H9 (cell line): ENCODE results near the gene CD300LG. TPM values are rescaled to one million over a fixed set of nuclear protein-coding genes. Genes with fewer than 3 reads are reported as not detected.

Experiments
- DNase-seq: peaks from one replicate; pipeline ENCODE4 v3.0.0-alpha.2; 2017
- H2AFZ ChIP-seq: one replicate; pipeline ENCODE4 v1.6.1; 2013; ENCODE audit warnings: mild to moderate bottlenecking, low read length, control low read depth, moderate library complexity
- H2AK5ac ChIP-seq: 2 replicates; pipeline ENCODE4 v1.6.1; 2013; ENCODE audit warnings: low read length, control low read depth, mixed read lengths; ENCODE audit not compliant: insufficient read length
- H2BK120ac ChIP-seq: one replicate; pipeline ENCODE4 v1.6.1; 2013; ENCODE audit warnings: low read depth, mild to moderate bottlenecking, low read length, control low read depth, inconsistent platforms; ENCODE audit not compliant: poor library complexity, severe bottlenecking
- H2BK12ac ChIP-seq: 2 replicates; pipeline ENCODE4 v1.6.1; 2013; ENCODE audit warnings: low read length, control low read depth, mixed read lengths, low read depth; ENCODE audit not compliant: insufficient read length
- H2BK15ac ChIP-seq: 2 replicates; pipeline ENCODE4 v1.6.1; 2013; ENCODE audit warnings: low read depth, low read length, control low read depth
- H2BK20ac ChIP-seq: one replicate; pipeline ENCODE4 v1.6.1; 2013; ENCODE audit warnings: low read depth, mild to moderate bottlenecking, low read length, control low read depth, inconsistent platforms; ENCODE audit not compliant: poor library complexity, severe bottlenecking
- H2BK5ac ChIP-seq: 2 replicates; pipeline ENCODE4 v1.6.1; 2013; ENCODE audit warnings: low read length, control low read depth, mixed read lengths; ENCODE audit not compliant: insufficient read length
- H3K14ac ChIP-seq: 2 replicates; pipeline ENCODE4 v1.6.1; 2013; ENCODE audit warnings: low read length, control low read depth; ENCODE audit not compliant: insufficient read depth
- H3K18ac ChIP-seq: 2 replicates; pipeline ENCODE4 v1.6.1; 2013; ENCODE audit warnings: low read depth, mild to moderate bottlenecking, mixed read lengths, low read length, control low read depth; ENCODE audit not compliant: insufficient read length
- H3K23ac ChIP-seq: 2 replicates; pipeline ENCODE4 v1.6.1; 2013; ENCODE audit warnings: low read length, control low read depth, mixed read lengths, low read depth; ENCODE audit not compliant: insufficient read length
- H3K23me2 ChIP-seq: 2 replicates; pipeline ENCODE4 v1.6.1; 2013; ENCODE audit warnings: low read depth, mild to moderate bottlenecking, mixed read lengths, low read length, control low read depth; ENCODE audit not compliant: insufficient read length, poor library complexity, severe bottlenecking
- H3K27ac ChIP-seq: 2 replicates; pipeline ENCODE4 v1.5.1; 2013; ENCODE audit warnings: low read length, control low read depth, mixed read lengths, low read depth; ENCODE audit not compliant: insufficient read length
- H3K27me3 ChIP-seq: 2 replicates; pipeline ENCODE4 v1.6.1; 2013; ENCODE audit warnings: low read length, control low read depth, inconsistent platforms; ENCODE audit not compliant: insufficient read depth
- H3K4ac ChIP-seq: 2 replicates; pipeline ENCODE4 v1.6.1; 2013; ENCODE audit warnings: low read depth, mild to moderate bottlenecking, control low read depth, inconsistent platforms, low read length, moderate library complexity
- H3K4me1 ChIP-seq: 2 replicates; pipeline ENCODE4 v1.6.1; 2013; ENCODE audit warnings: low read length, control low read depth, inconsistent platforms; ENCODE audit not compliant: insufficient read depth
- H3K4me2 ChIP-seq: 2 replicates; pipeline ENCODE4 v1.6.1; 2013; ENCODE audit warnings: low read length, control low read depth, mixed read lengths; ENCODE audit not compliant: insufficient read length, insufficient read depth
- H3K56ac ChIP-seq: 2 replicates; pipeline ENCODE4 v1.6.1; 2013; ENCODE audit warnings: low read depth, mild to moderate bottlenecking, mixed read lengths, low read length, control low read depth; ENCODE audit not compliant: insufficient read length
- H3K79me1 ChIP-seq: 2 replicates; pipeline ENCODE4 v1.6.1; 2013; ENCODE audit warnings: low read depth, mild to moderate bottlenecking, moderate library complexity, low read length, control low read depth, inconsistent platforms; ENCODE audit not compliant: insufficient read depth, poor library complexity, severe bottlenecking
- H3K79me2 ChIP-seq: 2 replicates; pipeline ENCODE4 v1.6.1; 2013; ENCODE audit warnings: low read length, control low read depth, inconsistent platforms; ENCODE audit not compliant: insufficient read depth
- H3K9ac ChIP-seq: 2 replicates; pipeline ENCODE4 v1.6.1; 2013; ENCODE audit warnings: low read length, control low read depth, mixed read lengths; ENCODE audit not compliant: insufficient read length; ENCODE audit errors: extremely low read depth
- H3K9me3 ChIP-seq: one replicate; pipeline ENCODE4 v1.6.1; 2013; ENCODE audit warnings: low read depth, low read length, inconsistent platforms; ENCODE audit not compliant: control insufficient read depth
- H3T11ph ChIP-seq: one replicate; pipeline ENCODE4 v1.6.1; 2013; ENCODE audit warnings: mild to moderate bottlenecking, low read length, control low read depth, inconsistent platforms
- H4K20me1 ChIP-seq: one replicate; pipeline ENCODE4 v1.6.1; 2013; ENCODE audit not compliant: control insufficient read depth, insufficient read length, insufficient read depth
- H4K5ac ChIP-seq: 2 replicates; pipeline ENCODE4 v1.6.1; 2013; ENCODE audit warnings: low read depth, mild to moderate bottlenecking, mixed read lengths, low read length, control low read depth; ENCODE audit not compliant: insufficient read length
- H4K8ac ChIP-seq: replicated peaks from 2 replicates; pipeline ENCODE4 v1.6.1; 2013; ENCODE audit warnings: low read length, control low read depth, mixed read lengths, low read depth; ENCODE audit not compliant: insufficient read length
- H4K91ac ChIP-seq: 2 replicates; pipeline ENCODE4 v1.6.1; 2013; ENCODE audit warnings: low read depth, mild to moderate bottlenecking, moderate library complexity, mixed read lengths, low read length, control low read depth; ENCODE audit not compliant: insufficient read length
- H3K27ac Mint-ChIP-seq, 3 experiments: 2 replicates in 2 of 3; 3 replicates in 1 of 3; pipeline ENCODE4 v1.8.0; 2020 to 2021; ENCODE audit warnings: mixed read lengths in 3 of 3, mild to moderate bottlenecking in 1 of 3, moderate library complexity in 1 of 3
- H3K27me3 Mint-ChIP-seq: 2 replicates; pipeline ENCODE4 v1.8.0; 2021; ENCODE audit warnings: low read depth, mild to moderate bottlenecking, moderate library complexity, mixed read lengths
- H3K36me3 Mint-ChIP-seq, 3 experiments: 2 replicates in 2 of 3; 3 replicates in 1 of 3; pipeline ENCODE4 v1.8.0; 2020 to 2021; ENCODE audit warnings: low read depth in 3 of 3, mixed read lengths in 3 of 3; ENCODE audit not compliant: insufficient read depth in 1 of 3
- H3K4me1 Mint-ChIP-seq, 2 experiments: 2 replicates each; pipeline ENCODE4 v1.8.0; 2020; ENCODE audit warnings: mixed read lengths in 2 of 2
- H3K4me3 Mint-ChIP-seq, 2 experiments: 2 replicates in 1 of 2; 3 replicates in 1 of 2; pipeline ENCODE4 v1.8.0; 2020 to 2021; ENCODE audit warnings: mild to moderate bottlenecking in 2 of 2, mixed read lengths in 2 of 2, moderate library complexity in 1 of 2
- H3K9me3 Mint-ChIP-seq, 2 experiments: 2 replicates in 1 of 2; 3 replicates in 1 of 2; pipeline ENCODE4 v1.8.0; 2020; ENCODE audit warnings: mild to moderate bottlenecking in 2 of 2, mixed read lengths in 2 of 2, moderate library complexity in 1 of 2
- WGBS: extraction: QIAGEN DNeasy Blood & Tissue Kit; methylation state at CpG from one replicate; pipeline ENCODE4 v1.1.7; 2013; ENCODE audit warnings: missing lambda C conversion rate, low lambda C conversion rate, mixed read lengths; ENCODE audit not compliant: insufficient read length; ENCODE audit errors: extremely low coverage; 5-methylcytosine and 5-hydroxymethylcytosine counted together
- total RNA-seq: library from RNA; stranded (reverse); gene quantifications from 2 replicates; pipeline ENCODE4 v1.2.1, GENCODE V29; 2021
- TF ChIP-seq, protein P1 (sequence below): fragments of 200-600 bp; sonication (generic); conservative IDR thresholded peaks from 3 replicates; pipeline ENCODE4 v1.8.0; 2021; ENCODE audit warnings: antibody characterized with exemption, mild to moderate bottlenecking

Gene CD300LG
- total RNA-seq, 1 experiment from 2014 or later = not detected

DNA sequence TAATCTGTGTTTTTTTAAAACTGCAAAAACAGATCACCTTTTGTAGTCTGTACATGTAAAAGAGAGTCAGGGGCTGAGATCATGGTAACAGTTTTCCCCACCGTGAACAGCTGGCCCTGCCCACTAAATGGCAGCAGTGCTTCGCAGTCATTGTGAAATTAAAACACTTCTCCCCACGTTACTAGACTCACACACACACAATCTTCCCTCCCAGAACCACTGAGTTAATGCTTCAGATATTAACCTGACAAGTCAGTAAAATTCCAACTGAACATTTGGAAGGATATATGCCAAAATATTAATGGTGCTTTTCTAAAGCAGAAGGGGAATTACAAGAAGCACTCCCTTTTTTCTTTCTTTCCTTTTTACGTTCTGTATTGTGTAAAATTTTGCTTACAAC lies 1.2 kb upstream of the CD300LG start:
- Histone ChIP-seq H2BK15ac (no peak overlapping the region), H3K79me2 (no peaks in the 10 kb centered on the region), H3K4me1 (peaks cover 4% of the 10 kb centered on the region), H3K9ac (no peak overlapping the region), H3K4ac (no peak overlapping the region), H3K79me1 (no peaks in the 10 kb centered on the region), H2BK20ac (no peak overlapping the region), H2AK5ac (no peak overlapping the region), H2BK120ac (no peak overlapping the region), H3K4me2 (no peak overlapping the region), H3K27ac (no peak overlapping the region), H2AFZ (no peak overlapping the region), H2BK12ac (no peak overlapping the region), H3K9me3 (no peaks in the 10 kb centered on the region), H4K20me1 (no peaks in the 10 kb centered on the region), H2BK5ac (no peak overlapping the region), H3K27me3 (no peaks in the 10 kb centered on the region; the same call in 1 of the 2 replicates), H3T11ph (no peak overlapping the region), H4K91ac (no peak overlapping the region), H4K8ac (no peak overlapping the region), H4K5ac (no peak overlapping the region), H3K56ac (no peak overlapping the region), H3K14ac (no peak overlapping the region), H3K18ac (no peak overlapping the region), H3K23ac (no peak overlapping the region), H3K23me2 (no peaks in the 10 kb centered on the region)
- no CpG with 5 or more reads among the region's 4 CpGs for WGBS
- no peak overlapping the region for H3K4me3 Mint-ChIP-seq
- TF ChIP-seq, protein P1, sequence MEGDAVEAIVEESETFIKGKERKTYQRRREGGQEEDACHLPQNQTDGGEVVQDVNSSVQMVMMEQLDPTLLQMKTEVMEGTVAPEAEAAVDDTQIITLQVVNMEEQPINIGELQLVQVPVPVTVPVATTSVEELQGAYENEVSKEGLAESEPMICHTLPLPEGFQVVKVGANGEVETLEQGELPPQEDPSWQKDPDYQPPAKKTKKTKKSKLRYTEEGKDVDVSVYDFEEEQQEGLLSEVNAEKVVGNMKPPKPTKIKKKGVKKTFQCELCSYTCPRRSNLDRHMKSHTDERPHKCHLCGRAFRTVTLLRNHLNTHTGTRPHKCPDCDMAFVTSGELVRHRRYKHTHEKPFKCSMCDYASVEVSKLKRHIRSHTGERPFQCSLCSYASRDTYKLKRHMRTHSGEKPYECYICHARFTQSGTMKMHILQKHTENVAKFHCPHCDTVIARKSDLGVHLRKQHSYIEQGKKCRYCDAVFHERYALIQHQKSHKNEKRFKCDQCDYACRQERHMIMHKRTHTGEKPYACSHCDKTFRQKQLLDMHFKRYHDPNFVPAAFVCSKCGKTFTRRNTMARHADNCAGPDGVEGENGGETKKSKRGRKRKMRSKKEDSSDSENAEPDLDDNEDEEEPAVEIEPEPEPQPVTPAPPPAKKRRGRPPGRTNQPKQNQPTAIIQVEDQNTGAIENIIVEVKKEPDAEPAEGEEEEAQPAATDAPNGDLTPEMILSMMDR = no peak
- peaks cover 8% of the 10 kb centered on the region for H3K27me3 Mint-ChIP-seq
- no peak overlapping the region for H3K27ac Mint-ChIP-seq
- no peaks in the 10 kb centered on the region; a peak in 1 of 5 replicates for H3K9me3 Mint-ChIP-seq
- no peak for DNase-seq
- peaks cover 13 to 19% of the 10 kb centered on the region in 2 experiments for H3K4me1 Mint-ChIP-seq
- no peaks in the 10 kb centered on the region for H3K36me3 Mint-ChIP-seq
